Activated CD8-positive, alpha-beta memory T cell treated with anti-CD3 and anti-CD28 coated beads for 4 hours (primary cell): ENCODE results near the gene ZXDA.
"Not testable (repeated sequence)": the region's sequence is repeated elsewhere in the genome, so short reads cannot be mapped to it uniquely, and the experiment has no call there.

ENCODE experiments used
- DNase-seq, 2 donors: peaks; one replicate each; pipeline ENCODE4 v3.0.0-alpha.2; 2020; ENCODE audit warnings: low read depth in 2 of 2

The ZXDA gene, protein sequence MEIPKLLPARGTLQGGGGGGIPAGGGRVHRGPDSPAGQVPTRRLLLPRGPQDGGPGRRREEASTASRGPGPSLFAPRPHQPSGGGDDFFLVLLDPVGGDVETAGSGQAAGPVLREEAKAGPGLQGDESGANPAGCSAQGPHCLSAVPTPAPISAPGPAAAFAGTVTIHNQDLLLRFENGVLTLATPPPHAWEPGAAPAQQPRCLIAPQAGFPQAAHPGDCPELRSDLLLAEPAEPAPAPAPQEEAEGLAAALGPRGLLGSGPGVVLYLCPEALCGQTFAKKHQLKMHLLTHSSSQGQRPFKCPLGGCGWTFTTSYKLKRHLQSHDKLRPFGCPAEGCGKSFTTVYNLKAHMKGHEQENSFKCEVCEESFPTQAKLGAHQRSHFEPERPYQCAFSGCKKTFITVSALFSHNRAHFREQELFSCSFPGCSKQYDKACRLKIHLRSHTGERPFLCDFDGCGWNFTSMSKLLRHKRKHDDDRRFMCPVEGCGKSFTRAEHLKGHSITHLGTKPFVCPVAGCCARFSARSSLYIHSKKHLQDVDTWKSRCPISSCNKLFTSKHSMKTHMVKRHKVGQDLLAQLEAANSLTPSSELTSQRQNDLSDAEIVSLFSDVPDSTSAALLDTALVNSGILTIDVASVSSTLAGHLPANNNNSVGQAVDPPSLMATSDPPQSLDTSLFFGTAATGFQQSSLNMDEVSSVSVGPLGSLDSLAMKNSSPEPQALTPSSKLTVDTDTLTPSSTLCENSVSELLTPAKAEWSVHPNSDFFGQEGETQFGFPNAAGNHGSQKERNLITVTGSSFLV

DNA sequence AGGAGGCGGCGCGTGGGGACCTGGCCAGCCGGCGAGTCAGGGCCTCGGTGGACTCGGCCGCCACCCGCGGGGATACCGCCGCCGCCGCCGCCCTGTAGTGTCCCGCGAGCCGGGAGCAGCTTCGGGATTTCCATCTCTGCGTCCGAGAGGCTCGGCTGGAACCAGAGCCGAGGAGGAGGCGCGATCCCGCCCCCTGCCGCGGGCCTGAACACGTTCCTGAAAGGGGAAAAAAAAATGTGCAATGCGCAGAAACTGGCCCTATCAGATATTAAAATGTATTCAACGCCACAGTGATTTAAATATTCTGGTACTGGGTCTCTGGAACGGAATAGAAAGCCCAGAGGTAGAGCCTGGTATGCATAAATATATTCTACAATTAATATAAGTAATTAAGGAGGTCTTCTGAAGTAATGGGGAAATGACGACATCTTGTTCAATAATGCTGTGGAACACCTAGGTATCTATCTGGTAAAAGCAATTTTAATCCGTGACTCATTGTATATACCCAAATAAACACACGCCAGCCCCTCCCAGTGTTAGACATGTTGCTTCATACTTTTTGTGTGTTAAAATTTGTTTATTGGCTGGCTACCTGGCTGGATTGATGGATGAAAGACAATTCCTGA is at the start of gene ZXDA:
TSS of gene ZXDA (minus strand) at position 172 of the 626 bp plus-strand sequence. CDS start at position 134, 38 bp downstream.
- DNase-seq: not testable (repeated sequence)

DNA sequence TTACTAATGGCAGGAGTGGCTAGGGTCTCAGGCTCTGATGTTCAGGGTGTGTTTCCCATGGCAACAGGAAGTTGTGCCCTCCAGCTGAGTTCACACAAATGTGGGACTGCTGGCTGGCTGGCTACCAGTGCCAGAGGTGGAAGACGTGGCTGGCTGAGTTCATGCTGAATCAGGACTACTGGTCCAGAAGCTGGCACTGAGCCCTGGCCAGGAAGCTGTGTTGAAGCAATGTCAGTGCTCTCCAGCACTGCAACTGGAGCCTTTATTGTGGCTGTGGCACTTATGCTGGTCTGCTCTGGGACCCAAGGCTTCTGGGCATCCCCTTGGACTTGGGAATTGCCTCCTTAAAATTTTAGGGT is 42.0 kb upstream of the ZXDA start:
- DNase-seq: no peak

DNA sequence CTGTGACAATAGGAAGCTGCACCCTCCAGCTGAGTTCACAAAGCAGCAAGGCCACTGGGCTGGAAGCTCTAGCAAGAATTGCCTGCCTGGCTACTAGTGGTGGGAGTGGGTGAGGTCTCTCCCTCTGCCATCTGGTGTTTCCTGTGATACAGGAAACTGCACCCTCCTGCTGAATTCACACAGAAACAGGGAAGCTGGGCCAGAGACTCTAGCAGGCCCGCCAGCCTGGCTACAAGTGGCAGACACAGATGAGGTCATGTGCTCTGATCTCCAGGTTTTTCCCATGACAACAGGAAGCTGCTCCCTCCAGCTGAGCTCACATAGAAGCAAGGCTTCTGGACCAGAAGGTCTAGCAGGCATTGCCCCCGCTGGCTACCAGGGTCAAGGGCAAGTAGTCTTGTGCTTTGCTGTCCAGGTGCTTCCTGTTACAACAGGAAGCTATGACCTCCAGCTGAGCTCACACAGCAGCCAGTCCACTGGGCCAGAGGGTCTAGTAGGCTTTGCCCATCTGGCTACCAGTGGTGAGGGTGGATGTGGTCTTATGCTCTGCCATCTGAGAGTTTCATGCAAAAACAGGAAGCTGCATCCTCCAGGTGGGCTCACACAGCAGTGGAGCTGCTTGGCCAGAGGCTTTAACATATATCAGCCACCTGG is 41.5 kb upstream of the ZXDA start:
- DNase-seq: no peak

DNA sequence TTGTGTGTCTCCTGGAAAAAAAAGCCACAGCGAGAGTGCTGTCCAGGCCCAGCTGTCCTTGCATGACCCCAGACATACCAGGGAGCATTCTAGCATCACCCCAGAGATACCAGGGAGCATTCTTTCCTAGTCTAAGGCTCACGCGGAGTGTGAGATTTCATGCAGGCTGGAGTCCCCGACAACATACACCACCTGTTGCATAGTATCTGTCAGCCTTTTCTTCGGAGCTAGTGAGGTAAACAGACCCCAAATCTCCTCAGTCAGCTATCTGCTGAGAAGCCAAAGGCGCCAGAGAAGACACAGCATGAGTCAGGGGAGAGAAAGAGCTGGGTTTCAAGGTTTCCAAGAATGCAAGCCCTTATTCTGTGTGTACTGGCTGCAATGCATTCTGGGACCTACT is 23.1 kb upstream of the ZXDA start:
- no peak for DNase-seq

DNA sequence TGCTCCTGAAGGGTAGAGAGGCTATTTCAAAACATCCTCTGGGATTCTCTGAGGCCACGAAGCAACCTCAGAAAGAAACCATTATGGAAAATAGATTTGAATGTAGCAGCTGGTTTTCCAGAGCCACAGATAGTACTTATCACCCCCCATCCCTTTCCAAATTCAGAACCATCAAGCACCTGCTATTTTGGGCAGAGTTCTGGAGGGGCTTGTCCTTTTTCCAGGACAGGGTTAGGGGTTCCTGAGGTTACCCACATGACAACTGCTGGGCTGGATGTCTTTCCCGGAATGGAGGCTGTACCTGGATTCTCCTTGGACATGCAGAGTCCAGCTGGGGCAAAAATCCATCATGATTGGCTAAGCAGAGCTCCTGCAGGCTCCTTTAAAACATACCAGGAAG is 22.0 kb upstream of the ZXDA start:
- no peak for DNase-seq

DNA sequence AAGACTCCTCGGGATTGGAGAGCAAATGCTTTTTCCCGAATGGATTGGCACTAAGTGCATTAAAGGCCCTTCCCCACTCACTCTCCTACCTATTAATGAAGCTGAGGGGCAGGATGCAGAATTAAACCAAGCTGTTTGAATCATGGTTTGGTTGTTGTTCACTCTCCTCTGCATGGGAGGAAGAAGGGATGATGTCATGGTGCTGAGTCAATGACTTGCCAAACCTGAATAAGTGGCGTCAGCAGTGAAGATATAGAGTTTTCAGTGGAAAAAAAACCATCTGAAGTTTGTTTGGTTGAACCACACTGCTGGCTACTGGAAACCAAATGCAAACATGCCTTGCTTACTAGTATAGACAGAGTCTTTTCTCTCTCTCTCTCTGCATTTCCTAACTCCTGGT is 19.8 kb upstream of the ZXDA start:
- DNase-seq: no peak

DNA sequence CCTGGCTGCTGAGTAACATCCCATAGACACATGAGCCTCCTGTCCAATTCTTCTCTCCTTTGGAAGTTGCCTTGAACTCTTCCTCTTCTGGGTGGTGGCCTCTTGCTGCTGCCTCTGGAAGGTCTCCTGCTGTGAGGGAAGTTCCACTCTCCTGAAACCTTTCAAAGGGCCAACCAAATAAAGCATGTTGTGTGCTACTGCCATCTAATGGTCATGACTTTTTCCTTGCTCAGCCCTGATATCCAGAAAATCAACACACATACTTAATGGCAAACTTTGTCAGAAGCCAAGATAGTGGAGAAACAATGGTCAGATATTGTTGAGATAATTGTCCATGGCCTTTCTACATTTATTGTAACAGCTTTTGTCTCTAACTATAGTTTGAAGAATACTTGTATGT is 19.1 kb upstream of the ZXDA start:
- DNase-seq: no peak

DNA sequence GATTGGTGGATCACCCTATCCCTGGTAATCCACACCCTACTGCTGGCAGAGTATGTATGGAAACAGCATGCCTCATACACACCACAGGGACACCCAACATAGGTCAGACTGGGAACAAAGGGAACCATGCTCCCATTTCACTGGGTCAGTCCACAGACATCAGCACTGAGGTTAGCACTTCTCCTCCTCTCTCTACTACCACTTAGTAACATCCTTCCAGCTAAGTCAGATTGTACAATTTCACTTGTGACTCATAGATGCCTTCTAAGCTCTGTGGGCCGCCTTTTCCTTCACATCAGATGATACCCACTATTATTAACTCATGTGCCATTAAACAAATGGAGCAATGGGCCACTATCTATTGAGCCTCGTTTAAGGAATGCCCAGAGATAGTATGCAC is 15.5 kb upstream of the ZXDA start:
- no peak for DNase-seq

DNA sequence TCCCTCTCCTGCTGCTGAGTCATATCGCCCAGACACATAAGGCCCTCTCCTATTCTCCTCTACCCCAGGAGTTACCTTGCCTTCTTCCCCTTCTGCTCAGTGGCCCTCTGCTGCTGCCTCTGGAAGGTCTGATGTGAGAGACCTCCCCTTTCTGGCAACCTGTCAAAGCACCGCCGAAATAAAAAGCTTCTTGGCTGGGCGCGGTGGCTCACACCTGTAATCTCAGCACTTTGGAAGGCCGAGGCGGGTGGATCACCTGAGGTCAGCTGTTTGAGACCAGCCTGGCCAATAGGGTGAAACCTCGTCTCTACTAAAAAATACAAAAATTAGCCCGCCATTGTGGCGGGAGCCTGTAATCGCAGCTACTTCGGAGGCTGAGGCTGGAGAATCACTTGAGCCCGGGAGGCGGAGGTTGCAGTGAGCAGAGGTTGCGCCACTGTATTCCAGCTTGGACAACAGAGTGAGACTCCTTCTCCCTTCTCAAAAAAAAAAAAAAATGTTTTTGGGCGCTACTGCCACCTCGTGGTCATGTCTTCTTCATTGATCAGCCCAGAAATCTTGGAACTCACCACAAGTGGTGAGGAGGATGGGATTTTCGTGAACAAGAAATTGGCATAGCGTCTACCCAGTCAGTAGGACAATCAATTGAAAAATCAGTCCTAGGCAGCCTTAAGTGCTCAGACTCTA is 8.6 kb upstream of the ZXDA start:
- DNase-seq: no peak

DNA sequence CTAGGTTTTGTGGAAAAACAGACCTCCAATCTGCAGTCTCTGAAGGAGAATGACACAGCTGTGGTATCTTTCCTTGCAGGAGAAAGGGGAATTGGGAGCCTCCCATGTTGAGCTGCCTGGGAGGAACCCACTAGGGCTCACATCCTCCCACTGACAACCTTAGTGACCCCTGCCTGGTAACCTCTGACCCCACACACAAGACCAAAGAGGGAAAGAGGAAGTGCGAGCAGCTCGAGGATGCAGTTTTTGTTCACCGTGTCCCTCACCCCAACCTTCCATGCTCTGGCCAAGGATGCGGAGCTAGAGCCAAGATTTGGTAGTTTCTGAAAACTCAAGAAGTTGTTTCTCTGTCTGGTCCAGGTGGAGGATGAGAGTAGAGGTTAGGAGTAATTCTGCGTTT is 5.4 kb upstream of the ZXDA start:
- DNase-seq: no peak

DNA sequence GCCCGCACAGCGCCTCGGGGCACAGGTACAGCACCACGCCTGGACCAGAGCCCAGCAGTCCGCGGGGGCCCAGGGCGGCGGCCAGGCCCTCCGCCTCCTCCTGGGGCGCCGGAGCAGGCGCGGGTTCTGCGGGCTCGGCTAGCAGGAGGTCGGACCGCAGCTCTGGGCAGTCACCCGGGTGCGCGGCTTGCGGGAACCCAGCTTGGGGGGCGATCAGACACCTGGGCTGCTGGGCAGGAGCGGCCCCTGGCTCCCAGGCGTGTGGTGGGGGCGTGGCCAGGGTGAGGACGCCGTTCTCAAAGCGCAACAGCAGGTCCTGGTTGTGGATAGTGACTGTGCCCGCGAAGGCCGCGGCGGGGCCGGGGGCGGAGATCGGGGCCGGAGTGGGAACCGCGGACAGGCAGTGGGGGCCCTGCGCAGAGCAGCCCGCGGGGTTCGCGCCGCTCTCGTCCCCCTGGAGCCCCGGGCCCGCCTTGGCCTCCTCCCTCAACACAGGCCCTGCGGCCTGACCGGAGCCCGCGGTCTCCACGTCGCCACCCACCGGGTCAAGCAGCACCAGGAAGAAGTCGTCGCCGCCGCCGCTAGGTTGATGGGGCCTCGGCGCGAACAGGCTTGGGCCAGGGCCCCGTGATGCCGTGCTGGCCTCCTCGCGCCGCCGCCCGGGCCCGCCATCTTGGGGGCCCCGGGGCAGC is 517 bp downstream of the ZXDA start:
- not testable (repeated sequence) for DNase-seq

DNA sequence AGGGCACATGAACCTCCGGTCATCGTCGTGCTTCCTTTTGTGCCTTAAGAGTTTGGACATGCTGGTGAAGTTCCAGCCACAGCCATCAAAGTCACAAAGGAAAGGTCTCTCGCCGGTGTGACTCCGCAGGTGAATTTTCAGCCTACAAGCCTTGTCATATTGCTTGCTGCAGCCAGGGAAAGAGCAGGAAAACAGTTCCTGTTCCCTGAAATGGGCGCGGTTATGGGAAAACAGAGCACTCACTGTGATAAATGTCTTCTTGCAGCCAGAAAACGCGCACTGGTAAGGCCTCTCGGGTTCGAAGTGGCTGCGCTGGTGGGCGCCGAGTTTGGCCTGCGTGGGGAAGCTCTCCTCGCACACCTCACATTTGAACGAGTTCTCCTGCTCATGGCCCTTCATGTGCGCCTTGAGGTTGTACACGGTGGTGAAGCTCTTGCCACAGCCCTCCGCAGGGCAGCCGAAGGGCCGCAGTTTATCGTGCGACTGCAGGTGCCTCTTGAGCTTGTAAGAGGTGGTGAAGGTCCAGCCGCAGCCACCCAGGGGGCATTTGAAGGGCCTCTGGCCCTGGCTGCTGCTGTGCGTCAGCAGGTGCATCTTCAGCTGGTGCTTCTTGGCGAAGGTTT is 1.2 kb downstream of the ZXDA start:
- DNase-seq: not testable (repeated sequence)

DNA sequence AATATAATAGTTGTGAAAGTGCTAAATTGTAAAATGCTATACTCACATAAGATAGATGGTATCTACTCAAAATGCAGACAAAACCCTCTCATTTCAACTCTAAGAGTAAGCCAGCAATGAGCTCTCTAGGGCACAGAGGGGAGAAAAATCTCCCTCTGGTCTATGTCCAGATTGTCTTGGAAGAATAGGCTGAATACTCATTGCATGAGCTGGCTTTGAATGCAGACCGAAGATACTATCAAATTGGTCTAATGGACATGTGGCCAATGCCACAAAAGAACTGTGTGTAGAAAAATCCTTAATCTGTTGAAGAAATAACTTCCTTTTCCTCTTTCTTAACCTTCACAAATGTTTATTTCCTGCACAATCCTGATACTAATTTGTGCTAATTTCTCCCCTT is 3.5 kb downstream of the ZXDA start:
- no peak for DNase-seq

DNA sequence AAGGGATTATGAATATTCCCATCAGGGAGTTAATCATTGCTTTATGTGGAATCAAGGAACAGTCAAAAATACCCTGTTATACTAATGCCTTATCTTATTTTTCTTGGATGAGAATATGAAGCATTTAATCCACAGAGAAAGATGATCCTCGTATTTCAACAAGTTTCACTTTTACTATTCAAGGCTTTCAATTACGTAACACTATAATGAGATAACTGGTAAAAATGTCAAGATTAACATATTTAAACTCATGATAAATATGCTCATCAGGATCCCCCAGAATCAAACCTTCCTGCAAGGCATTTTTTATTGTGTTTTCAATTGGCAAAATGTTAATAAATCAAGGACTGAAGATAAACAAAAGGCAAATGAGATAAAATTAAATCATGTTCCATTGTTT is 5.1 kb downstream of the ZXDA start:
- no peak for DNase-seq

DNA sequence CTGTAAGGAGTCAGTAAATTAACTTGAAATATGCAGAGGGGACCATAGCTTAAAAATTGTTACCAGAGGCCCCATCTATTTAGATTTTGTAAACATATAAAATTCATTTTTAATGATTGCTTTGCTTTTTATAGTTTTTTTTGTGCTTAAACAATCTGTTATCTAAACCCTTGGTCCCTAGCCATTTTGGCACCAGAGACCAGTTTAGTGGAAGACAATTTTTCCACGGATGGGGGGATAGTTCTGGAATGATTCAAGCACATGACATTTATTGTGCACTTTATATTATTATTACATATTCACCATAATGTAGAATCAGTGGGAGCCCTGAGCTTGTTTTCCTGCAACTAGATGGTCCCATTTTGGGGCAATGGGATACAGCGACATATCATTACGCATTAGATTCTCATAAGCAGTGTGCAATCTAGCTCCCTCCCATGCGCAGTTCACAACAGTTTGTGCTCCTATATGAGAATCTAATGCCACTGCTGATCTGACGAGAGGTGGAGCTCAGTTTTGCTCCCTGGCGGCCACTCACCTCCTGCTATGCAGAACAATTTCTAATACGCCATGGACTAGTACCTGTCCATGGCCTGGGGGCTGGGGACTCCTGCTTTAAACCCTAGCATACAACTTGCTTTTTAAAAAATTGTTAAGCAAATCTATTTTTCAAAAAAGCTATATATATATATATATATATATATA is 5.9 kb downstream of the ZXDA start:
- no peak for DNase-seq

DNA sequence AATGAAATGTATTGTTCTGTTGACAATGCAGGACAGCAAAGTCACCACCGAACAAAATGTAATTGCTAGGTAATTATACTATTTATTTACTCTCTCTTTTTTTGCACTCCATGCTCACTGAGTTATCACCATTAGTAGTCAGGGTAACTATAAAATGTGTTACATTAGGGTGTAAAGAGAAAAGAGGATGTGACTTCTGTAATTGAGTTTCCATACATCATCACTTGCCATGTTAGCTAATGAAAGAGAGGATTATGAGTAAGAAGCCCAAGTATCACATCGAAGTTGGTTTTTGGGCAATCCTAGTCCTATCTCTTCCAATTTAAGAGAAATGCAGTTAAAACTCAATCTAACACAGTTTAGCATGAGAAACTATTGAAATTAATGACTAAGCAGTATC is 7.6 kb downstream of the ZXDA start:
- DNase-seq: no peak

DNA sequence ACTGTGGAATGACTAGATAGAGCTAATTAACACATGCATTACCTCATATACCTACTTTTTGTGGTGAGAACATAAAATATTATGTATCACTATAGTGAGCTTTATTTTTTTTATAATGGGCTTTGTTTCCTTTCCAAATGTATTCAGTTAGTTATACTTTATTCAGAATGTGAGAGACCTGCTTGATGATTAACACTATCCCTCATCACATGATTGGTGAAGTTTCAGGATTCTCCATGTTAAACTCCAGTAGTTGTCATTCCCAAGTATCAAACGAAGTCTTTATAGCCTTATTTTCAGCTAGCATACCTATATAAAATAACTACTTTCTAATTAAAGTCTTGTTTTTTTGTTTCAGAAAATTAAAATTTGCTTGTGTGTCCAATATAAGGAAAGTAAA is 8.8 kb downstream of the ZXDA start:
- no peak for DNase-seq

DNA sequence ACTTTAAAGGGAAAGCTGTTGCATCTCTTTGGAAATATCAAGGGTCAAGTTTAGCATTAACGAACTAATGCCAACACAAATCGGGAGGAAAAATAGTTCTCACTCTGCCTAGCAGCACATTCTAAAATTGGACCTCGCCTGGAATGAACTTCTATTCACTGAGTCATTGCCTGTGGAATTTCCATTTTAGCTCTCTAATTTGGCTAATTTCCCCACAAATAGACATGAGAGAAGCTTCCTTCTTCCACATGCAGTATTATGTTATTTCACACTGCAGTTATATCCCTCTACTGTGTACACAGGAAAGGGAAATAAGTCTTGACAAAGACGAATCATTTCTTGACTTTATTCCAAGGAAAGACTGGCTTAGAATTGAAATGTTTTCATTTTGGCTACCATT is 9.3 kb downstream of the ZXDA start:
- DNase-seq: no peak

DNA sequence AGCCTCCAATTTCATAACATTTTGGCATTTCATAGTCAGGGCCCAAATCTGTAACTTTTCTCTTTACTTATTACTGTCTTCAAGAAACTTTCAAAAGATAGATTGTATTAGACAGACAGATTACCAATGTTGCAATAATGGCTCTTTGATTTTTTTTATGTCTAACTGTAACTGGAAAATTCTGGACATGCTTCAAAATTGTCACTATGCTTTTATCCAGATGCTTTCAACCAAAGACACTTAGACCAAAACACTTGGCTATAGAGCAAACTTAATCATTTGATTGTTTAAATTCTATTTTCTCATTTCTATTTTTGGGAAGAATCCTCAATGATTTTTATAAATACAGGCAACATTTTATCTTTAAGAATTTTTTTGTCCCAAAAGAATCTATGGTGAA is 10.4 kb downstream of the ZXDA start:
- no peak for DNase-seq

DNA sequence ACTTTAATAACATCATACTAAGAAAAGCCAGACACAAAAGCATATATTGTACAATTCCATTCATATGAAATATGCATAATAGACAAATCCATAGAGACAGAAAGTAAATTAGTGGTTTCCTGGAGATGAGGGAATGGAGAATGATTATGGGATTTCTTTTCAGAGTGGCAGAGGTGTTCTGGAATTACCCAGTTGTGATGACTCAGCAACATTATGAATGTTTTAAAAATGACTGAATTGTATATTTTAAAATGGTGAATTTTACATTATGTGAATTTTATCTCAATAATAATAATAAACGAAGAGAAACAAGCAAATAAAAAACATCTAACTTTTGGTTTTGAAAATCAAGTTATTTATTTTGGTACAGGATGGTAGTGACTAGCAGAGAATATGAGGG is 11.2 kb downstream of the ZXDA start:
- DNase-seq: no peak
